ENCODE data around the gene RECQL.

GRCh38 chr12:21453312-21453852, 48.1 kb downstream of the RECQL start:
- no peak for TF ChIP-seq EZH2 (IDR thresholded peaks at IDR 0.05; ENCODE audit: low read depth)
- no peak for TF ChIP-seq CTCF (conservative IDR thresholded peaks at IDR 0.05)

Data from PC-9 (cell line).